HG02981 (cell line): ENCODE measurements around the gene TRIM67.

Source experiments
- ATAC-seq: cut with Tn5 transposase; IDR thresholded peaks from one replicate; pipeline ENCODE4 v1.9.1; 2021; ENCODE audit warnings: mild to moderate bottlenecking, moderate library complexity; ENCODE audit not compliant: unreplicated experiment

TRIM67 gene

GRCh38 chr1:231232870-231233734, 71.2 kb downstream of the TRIM67 start:
- peak; percentile 59 for ATAC-seq

DNA sequence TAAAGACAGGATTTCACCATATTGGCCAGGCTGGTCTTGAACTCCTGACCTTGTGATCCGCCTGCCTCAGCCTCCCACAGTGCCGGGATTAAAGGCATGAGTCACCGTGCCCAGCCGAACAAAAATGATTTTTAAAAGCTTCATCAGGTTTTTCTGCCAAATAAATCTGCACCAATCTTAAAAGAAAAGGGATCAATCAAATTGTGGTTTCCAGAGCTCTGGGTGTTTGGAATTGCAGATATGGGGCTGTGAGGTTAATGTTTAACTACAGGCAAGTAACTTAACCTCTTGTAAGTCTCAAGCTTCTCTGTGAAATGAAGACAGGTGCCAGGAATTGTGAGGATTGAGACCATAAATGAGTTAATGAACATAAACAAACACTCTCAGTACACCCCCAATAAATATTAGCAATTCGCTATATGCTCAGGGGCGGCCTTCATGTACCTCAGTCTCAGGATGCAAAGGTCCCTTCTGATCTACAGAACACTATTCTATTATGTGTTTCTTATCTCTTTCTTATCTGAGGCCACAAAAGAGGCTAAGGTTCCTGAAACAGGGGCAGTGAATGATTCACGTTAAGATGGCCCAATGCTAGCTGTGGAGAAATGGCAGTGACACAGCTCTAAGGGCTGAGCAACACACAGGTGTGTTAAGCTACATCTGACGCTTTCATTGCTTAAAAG, 72.0 kb downstream of the TRIM67 start:
- ATAC-seq, result no peak

DNA sequence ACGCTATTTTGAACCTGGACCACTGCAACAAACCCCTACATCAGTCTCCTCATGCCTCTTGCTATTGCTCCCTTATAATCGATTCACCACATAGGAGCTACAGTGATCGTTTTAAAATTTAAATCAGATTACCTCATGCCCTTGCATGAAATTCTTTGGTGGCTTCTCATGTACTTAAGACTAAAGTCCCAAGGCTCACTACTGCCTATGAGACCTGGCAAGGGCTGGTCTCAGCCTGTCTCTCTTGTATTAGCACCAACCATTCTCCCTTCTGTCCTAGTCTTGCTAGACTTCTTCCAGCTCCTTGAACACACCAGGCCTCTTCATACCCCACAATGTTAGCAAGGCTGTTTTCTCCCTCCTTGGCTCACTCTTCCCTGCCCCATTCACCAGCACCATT, 72.6 kb downstream of the TRIM67 start:
- ATAC-seq, result no peak

- no peak for ATAC-seq
Observed at GRCh38 chr1:231235526-231236207, 73.8 kb downstream of the TRIM67 start.

DNA sequence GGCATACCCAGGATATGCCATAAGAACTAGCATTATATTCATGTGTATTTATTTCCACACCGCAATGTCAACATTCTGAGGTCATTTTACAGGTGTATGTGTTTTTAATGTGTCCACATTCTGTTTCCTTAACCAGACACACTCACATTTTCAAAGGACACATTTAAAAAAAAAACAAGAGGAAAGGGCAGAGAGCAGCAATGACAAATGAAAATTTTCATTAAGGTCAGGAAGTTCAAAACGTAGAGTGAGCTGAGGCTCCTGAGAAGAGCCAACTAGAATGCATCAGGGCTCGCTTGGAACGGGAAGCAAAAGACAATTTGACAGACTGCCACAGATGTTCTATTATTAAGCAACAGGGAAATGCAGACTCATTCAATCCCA, 74.3 kb downstream of the TRIM67 start:
- no peak for ATAC-seq

DNA sequence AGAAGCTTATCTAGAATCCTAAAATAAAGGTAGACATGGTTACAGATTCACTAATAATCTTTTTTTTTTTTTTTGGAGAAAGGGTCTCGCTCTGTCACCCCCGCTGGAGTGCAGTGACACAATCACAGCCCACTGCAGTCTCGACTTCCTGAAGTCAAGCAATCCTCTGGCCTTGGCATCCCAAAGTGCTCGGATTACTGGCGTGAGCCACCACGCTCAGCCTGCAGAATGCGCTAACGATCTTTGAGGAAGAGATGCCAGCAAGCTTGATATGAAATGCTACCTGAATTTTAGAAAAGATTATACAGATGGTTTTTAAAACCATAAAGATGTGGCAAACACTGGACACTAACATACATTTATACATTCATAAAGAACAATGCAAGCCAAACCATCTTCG, 75.1 kb downstream of the TRIM67 start:
- ATAC-seq, result no peak

GRCh38 chr1:231238298-231238697, 76.4 kb downstream of the TRIM67 start:
- no peak for ATAC-seq

DNA sequence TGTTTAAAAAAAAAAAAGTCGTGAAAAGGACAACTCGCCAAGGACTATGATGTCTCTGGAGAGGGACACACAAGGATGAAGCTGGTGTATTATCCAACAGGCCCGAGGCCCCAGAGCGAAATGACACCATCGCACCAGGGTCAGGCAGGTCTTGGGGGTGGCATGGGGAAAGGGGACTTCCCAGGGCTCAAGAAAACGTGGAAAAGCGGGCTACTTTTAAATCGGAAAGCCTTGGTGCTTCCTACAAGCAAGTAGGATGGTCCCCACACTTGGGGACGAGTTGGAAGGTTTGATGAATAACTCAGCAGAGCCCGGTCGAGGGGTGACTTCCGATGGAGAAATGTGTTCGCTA, 78.6 kb downstream of the TRIM67 start:
- no peak for ATAC-seq

GRCh38 chr1:231240883-231241735, 79.3 kb downstream of the TRIM67 start, which contains the start of gene GNPAT:
Gene GNPAT (plus strand): TSS chr1:231241212. CDS start chr1:231241379, 167 bp downstream.
- peak; percentile 97 for ATAC-seq

GRCh38 chr1:231241750-231242149, 79.9 kb downstream of the TRIM67 start:
- ATAC-seq, result peak; percentile 13

DNA sequence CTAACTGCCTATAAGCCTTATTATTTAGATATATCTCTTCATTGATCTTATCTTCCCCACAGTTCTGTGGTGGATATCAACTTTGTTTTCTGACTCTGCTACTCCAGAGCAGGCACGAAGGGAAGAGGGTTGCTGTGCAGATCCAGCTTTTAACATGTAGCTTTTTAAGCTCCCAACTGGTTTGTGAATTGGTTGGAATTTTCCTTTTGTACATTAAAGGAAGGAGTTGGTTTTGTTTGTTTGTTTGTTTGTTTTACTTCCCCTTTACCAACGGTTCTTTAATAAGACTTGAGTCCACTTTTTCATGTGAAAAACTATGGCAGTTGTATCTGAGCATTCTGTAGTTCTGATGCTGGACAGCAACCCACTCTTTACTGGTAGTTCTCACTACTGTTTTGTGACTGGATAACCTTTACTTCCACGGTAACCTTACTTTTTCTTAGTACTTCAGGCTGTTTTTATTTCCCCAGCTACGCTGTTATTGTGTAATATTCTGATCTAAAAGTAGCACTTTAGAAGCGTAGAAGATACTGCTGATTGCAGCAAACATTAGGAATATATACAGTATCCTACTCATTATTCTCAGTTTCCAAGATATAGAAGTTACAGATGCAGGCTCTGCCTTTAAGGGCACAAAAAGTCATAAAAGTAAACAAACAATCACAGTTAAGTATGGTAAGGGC, 80.8 kb downstream of the TRIM67 start:
- ATAC-seq, result no peak

- ATAC-seq, result no peak
Observed at GRCh38 chr1:231248778-231249177, 86.9 kb downstream of the TRIM67 start.

- no peak for ATAC-seq
Observed at GRCh38 chr1:231252336-231252735, 90.5 kb downstream of the TRIM67 start.

DNA sequence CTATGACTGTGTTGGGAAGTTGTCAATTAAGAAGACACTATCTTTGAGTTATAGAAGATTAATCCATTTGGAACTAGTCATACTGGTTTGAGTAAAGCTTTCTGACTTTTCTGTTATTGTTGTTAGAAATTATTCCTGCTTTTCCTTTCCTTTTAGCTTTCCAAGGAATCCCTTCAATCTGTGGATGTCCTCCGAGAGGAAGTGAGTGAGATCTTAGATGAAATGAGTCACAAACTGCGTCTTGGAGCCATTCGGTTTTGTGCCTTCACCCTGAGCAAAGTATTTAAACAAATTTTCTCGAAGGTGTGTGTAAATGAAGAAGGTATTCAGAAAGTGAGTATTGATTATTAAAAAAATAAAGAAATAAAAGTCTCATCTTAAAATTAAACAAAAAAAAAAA, 98.5 kb downstream of the TRIM67 start:
- no peak for ATAC-seq

DNA sequence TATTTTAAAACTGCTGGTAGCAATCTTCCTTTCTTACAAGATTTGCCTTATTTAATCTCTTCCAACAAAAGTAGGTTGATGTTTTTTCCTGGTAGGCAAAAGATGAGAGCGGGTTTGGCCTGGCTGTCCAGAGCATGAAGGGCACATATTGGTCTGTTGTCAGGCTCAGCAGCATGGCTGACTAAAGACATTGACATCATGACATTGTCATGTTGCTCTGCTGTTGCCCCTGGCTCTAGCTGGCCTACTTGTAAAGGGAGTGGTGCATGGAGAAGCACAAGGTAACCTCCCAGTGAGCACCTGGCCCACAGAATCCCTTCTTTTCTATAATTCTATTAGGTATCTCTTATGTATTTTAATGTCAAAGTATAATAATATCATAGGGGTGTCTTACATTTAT, 102.8 kb downstream of the TRIM67 start:
- ATAC-seq, result no peak

DNA sequence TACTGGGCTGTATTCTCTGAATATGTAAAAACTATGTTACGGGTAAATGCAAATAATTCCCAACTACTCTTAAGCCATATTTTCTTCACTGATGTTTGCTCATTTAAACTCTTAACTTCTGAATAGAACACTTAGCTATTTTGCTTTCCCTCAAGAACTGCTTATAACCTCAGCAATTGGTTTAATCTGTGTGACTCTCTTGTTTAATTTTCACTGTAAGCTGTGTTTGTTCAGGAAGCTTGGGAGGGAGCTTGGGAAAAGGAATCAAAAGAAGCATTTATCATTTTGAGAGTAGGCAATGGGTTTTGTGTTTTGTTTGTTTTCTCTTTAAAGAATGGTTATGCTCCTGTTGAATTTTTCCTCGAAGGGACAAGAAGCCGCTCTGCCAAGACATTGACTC, 103.5 kb downstream of the TRIM67 start:
- no peak for ATAC-seq

- ATAC-seq, result no peak
Observed at GRCh38 chr1:231266811-231267322, 105.0 kb downstream of the TRIM67 start.
